GM19099 (cell line): ENCODE results near the gene LDLRAD3.

Experiments used
- POLR2A ChIP-seq: IDR thresholded peaks from 3 replicates; pipeline ENCODE4 v1.6.1; 2011; ENCODE audit warnings: low read depth; ENCODE audit not compliant: insufficient read length; ENCODE audit errors: extremely low read depth

LDLRAD3 gene

GRCh38 chr11:36270701-36271100, 326.8 kb downstream of the LDLRAD3 start:
- no peak for TF ChIP-seq POLR2A

GRCh38 chr11:36271794-36272407, 328.0 kb downstream of the LDLRAD3 start:
- no peak for TF ChIP-seq POLR2A

- no peak for TF ChIP-seq POLR2A
Measured at GRCh38 chr11:36273110-36273509, 329.2 kb downstream of the LDLRAD3 start.

- no peak for TF ChIP-seq POLR2A
Measured at GRCh38 chr11:36274414-36274813, 330.6 kb downstream of the LDLRAD3 start.

- no peak for TF ChIP-seq POLR2A
Measured at GRCh38 chr11:36278531-36279282, 334.8 kb downstream of the LDLRAD3 start.

- no peak for TF ChIP-seq POLR2A
Measured at GRCh38 chr11:36280531-36280930, 336.7 kb downstream of the LDLRAD3 start.
